Activated B cell treated with CpG ODN at 0.5 μM for 24 hours (primary cell): ENCODE data around the gene EXT2. TPM values are rescaled to one million over a fixed set of nuclear protein-coding genes. Genes with fewer than 3 reads are reported as not detected.

ENCODE experiments used
- ATAC-seq: fragments of 200-7000 bp; cut with Tn5 transposase; one replicate; pipeline ENCODE4 v1.10.0; 2021; ENCODE audit warnings: low read depth, mild to moderate bottlenecking, moderate library complexity
- CTCF ChIA-PET: fragments of 350-600 bp; sonication (Branson Sonifier 250); formaldehyde crosslinking; loops from one replicate; lab custom pipeline; 2021; ENCODE audit warnings: antibody characterized with exemption; lab: Charles Lee
- POLR2A ChIA-PET: fragments of 350-600 bp; sonication (Branson Sonifier 250); formaldehyde crosslinking; loops from one replicate; lab custom pipeline; 2021; ENCODE audit warnings: antibody characterized with exemption; lab: Charles Lee
- DNase-seq: peaks from one replicate; pipeline ENCODE4 v3.0.0; 2022
- H3K27ac Mint-ChIP-seq: one replicate; pipeline ENCODE4 v1.8.0; 2020; ENCODE audit warnings: mixed read lengths
- H3K27me3 Mint-ChIP-seq: one replicate; pipeline ENCODE4 v1.8.0; 2021; ENCODE audit warnings: mixed read lengths
- H3K36me3 Mint-ChIP-seq: one replicate; pipeline ENCODE4 v1.8.0; 2021; ENCODE audit warnings: low read depth, mixed read lengths
- H3K4me1 Mint-ChIP-seq: one replicate; pipeline ENCODE4 v1.8.0; 2021; ENCODE audit warnings: mixed read lengths
- H3K4me3 Mint-ChIP-seq: one replicate; pipeline ENCODE4 v1.8.0; 2020; ENCODE audit warnings: mild to moderate bottlenecking, mixed read lengths
- H3K9me3 Mint-ChIP-seq: one replicate; pipeline ENCODE4 v1.8.0; 2020; ENCODE audit warnings: mixed read lengths
- intact Hi-C: fragments of 100-400 bp; cut with micrococcal nuclease; formaldehyde crosslinking; loops from one replicate; pipeline ENCODE4 v1.15.1; 2024
- total RNA-seq: library from RNA; stranded (reverse); gene quantifications from 2 replicates; pipeline ENCODE4 v1.2.3, GENCODE V29; 2022
- TF ChIP-seq, protein P1 (sequence below): fragments of 200-600 bp; IDR thresholded peaks from one replicate; pipeline ENCODE4 v1.8.0; 2022; ENCODE audit warnings: antibody characterized with exemption, mild to moderate bottlenecking

EXT2 gene
- total RNA-seq, 1 donor from 2014 or later, result 22.1 TPM

DNA sequence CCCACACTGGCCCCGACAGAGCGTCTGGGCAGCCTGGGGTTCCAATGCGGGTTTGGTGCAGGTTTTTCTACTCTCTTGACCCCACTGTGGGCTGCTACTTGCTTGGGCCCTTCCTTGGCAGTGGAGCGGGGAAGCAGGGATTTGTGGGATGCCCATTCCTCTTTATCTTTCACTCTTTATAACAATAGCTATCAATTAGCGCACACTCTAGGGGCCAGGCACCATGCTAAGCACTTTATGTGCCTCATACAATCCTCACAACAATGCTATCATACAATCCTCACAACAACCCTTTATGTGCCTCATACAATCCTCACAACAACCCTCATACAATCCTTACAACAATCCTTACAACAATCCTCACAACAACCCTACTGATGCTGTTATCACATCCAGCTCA, 16.7 kb upstream of the EXT2 start:
- ATAC-seq (no peak), DNase-seq (no peak)
- Mint-ChIP-seq H3K4me3 (no peak overlapping the region), H3K27me3 (no peaks in the 10 kb centered on the region), H3K9me3 (no peaks in the 10 kb centered on the region), H3K4me1 (no peaks in the 10 kb centered on the region), H3K36me3 (peaks cover 30% of the 10 kb centered on the region), H3K27ac (no peak overlapping the region)
- POLR2A ChIA-PET, result interaction anchor here (0.8 kb wide), 1 partner anchor 14 kb away, joined by 5 read pairs; no protein-coding TSS in a partner anchor
- CTCF ChIA-PET, result interaction anchor here (1.7 kb wide), 1 partner anchor 15 kb away, joined by 5 read pairs; no protein-coding TSS in a partner anchor
- intact Hi-C loops, result no loop called here
- TF ChIP-seq, protein P1, sequence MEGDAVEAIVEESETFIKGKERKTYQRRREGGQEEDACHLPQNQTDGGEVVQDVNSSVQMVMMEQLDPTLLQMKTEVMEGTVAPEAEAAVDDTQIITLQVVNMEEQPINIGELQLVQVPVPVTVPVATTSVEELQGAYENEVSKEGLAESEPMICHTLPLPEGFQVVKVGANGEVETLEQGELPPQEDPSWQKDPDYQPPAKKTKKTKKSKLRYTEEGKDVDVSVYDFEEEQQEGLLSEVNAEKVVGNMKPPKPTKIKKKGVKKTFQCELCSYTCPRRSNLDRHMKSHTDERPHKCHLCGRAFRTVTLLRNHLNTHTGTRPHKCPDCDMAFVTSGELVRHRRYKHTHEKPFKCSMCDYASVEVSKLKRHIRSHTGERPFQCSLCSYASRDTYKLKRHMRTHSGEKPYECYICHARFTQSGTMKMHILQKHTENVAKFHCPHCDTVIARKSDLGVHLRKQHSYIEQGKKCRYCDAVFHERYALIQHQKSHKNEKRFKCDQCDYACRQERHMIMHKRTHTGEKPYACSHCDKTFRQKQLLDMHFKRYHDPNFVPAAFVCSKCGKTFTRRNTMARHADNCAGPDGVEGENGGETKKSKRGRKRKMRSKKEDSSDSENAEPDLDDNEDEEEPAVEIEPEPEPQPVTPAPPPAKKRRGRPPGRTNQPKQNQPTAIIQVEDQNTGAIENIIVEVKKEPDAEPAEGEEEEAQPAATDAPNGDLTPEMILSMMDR, result no peak

DNA sequence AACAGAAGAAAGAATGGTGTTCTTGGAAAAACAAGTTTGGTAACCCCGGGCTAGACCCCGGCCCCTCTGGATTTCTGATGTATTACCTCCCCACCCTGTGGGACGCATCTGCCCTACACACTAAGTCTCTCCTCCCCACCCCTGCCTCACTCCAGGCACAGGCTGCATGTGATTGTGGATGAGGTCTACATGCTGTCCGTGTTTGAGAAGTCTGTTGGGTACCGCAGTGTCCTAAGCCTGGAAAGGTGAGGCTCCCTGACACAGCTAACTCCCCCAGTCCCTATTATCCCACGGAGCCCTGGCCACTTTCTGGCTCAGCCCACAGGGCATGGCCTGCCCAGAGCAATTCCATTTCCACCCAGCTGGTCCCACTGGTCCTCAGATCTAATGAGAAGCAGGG, 16.1 kb upstream of the EXT2 start:
- Mint-ChIP-seq H3K27me3 (no peaks in the 10 kb centered on the region), H3K4me1 (no peaks in the 10 kb centered on the region), H3K4me3 (no peak overlapping the region), H3K9me3 (no peaks in the 10 kb centered on the region), H3K27ac (no peak overlapping the region), H3K36me3 (peaks cover 31% of the 10 kb centered on the region)
- ChIA-PET POLR2A (interaction anchor here (0.8 kb wide), 1 partner anchor 14 kb away, joined by 5 read pairs; no protein-coding TSS in a partner anchor), CTCF (interaction anchor here (1.7 kb wide), 1 partner anchor 14 kb away, joined by 5 read pairs; no protein-coding TSS in a partner anchor)
- TF ChIP-seq, protein P1, result no peak
- no peak for ATAC-seq
- intact Hi-C loops, result no loop called here
- no peak for DNase-seq

DNA sequence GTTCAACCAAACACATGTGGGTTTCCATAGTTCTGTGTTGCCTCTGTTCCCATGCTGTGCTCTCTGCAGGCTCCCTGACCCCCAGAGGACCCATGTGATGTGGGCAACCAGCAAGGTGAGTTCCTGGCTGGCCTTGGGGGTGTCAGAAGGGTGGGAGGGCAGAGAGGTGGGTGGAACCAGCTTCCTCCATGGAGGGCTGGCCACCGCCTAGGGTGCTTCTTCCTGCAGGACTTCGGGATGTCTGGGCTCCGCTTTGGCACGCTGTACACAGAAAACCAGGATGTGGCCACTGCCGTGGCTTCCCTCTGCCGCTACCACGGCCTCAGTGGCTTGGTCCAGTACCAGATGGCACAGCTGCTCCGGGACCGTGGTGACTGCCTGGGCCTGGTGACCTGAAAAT, 14.5 kb upstream of the EXT2 start:
- peaks cover 24% of the 10 kb centered on the region for H3K36me3 Mint-ChIP-seq
- no peaks in the 10 kb centered on the region for H3K4me1 Mint-ChIP-seq
- ChIA-PET CTCF (interaction anchor here (1.5 kb wide), 1 partner anchor 14 kb away, joined by 4 read pairs; the partner anchor contains the start of gene EXT2), POLR2A (no interaction called here)
- no peaks in the 10 kb centered on the region for H3K27me3 Mint-ChIP-seq
- TF ChIP-seq, protein P1, result no peak
- intact Hi-C loops, result no loop called here
- peaks cover 5% of the 10 kb centered on the region for H3K9me3 Mint-ChIP-seq
- ATAC-seq (no peak), DNase-seq (no peak)
- H3K27ac Mint-ChIP-seq, result no peak overlapping the region
- no peak overlapping the region for H3K4me3 Mint-ChIP-seq

DNA sequence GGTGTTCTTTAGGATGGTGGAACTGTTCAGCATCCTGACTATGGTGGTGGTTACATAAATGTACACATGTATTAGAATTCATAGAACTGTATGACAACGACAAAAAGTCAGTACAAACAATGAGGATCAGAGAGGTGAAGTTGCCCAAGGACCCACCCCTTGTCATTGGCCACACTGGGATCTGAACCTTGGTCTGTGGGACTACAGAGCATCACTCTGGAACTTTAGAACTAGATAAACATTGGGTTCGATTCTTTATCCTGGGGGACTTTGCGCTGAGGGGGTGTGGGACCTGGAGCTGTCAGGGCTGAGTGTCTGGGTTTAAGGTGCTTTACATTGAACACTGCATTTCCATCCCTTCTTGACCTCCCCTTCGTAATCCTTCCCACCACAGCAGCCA, 12.8 kb upstream of the EXT2 start:
- Mint-ChIP-seq H3K4me3 (no peak overlapping the region), H3K4me1 (no peaks in the 10 kb centered on the region), H3K27ac (no peak overlapping the region), H3K9me3 (peaks cover 5% of the 10 kb centered on the region), H3K36me3 (peaks cover 17% of the 10 kb centered on the region), H3K27me3 (no peaks in the 10 kb centered on the region)
- TF ChIP-seq, protein P1, result no peak
- intact Hi-C loops, result no loop called here
- ChIA-PET POLR2A (no interaction called here), CTCF (no interaction called here)
- DNase-seq (no peak), ATAC-seq (no peak)

DNA sequence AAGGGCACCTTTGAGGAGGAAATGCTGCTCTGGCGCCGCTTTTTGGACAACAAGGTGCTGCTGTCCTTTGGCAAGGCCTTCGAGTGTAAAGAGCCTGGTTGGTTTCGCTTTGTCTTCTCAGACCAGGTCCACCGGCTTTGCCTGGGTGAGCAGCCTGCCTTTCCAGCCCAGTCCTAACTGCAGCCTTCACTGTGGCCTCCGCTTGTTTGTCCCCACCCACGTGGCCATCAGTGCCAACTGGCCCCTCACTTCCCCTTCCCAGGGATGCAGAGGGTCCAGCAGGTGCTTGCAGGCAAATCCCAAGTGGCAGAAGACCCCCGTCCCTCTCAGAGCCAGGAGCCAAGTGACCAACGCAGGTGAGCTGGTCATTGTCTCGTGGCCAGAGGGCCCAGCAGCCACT, 12.0 kb upstream of the EXT2 start:
- H3K36me3 Mint-ChIP-seq, result peaks cover 15% of the 10 kb centered on the region

More for the DNA sequence above, 12.0 kb upstream of the EXT2 start:
- ATAC-seq, result no peak
- TF ChIP-seq, protein P1, result no peak
- H3K27ac Mint-ChIP-seq, result no peak overlapping the region
- no peak for DNase-seq
- no peaks in the 10 kb centered on the region for H3K27me3 Mint-ChIP-seq
- peaks cover 5% of the 10 kb centered on the region for H3K9me3 Mint-ChIP-seq
- POLR2A ChIA-PET, result no interaction called here
- intact Hi-C loops, result no loop called here
- CTCF ChIA-PET, result interaction anchor here (1.7 kb wide), 1 partner anchor 10 kb away, joined by 8 read pairs; no protein-coding TSS in a partner anchor
- H3K4me3 Mint-ChIP-seq, result no peak overlapping the region
- no peaks in the 10 kb centered on the region for H3K4me1 Mint-ChIP-seq
